HG03457 (cell line): ENCODE results near the gene CAPZB.

Experiments
- ATAC-seq: cut with Tn5 transposase; IDR thresholded peaks from one replicate; pipeline ENCODE4 v1.9.1; 2021; ENCODE audit warnings: moderate number of reproducible peaks; ENCODE audit not compliant: unreplicated experiment

The CAPZB gene

GRCh38 chr1:19390901-19391595, 94.3 kb downstream of the CAPZB start:
- no peak for ATAC-seq

GRCh38 chr1:19390166-19390850, 95.0 kb downstream of the CAPZB start:
- ATAC-seq: no peak

GRCh38 chr1:19388980-19389379, 96.4 kb downstream of the CAPZB start:
- no peak for ATAC-seq

GRCh38 chr1:19387045-19387467, 98.3 kb downstream of the CAPZB start:
- no peak for ATAC-seq

GRCh38 chr1:19385869-19386591, 99.3 kb downstream of the CAPZB start:
- no peak for ATAC-seq

- ATAC-seq: no peak
Measured at GRCh38 chr1:19385221-19385620, 100.1 kb downstream of the CAPZB start.

- ATAC-seq: no peak
Measured at GRCh38 chr1:19384772-19385187, 100.6 kb downstream of the CAPZB start.

GRCh38 chr1:19384113-19384512, 101.2 kb downstream of the CAPZB start:
- ATAC-seq: no peak

- ATAC-seq: no peak
Measured at GRCh38 chr1:19382222-19382621, 103.1 kb downstream of the CAPZB start.

- no peak for ATAC-seq
Measured at GRCh38 chr1:19381261-19381660, 104.1 kb downstream of the CAPZB start.

- no peak for ATAC-seq
Measured at GRCh38 chr1:19377812-19378718, 107.3 kb downstream of the CAPZB start.

- no peak for ATAC-seq
Measured at GRCh38 chr1:19376428-19377372, 108.6 kb downstream of the CAPZB start.

- ATAC-seq: no peak
Measured at GRCh38 chr1:19375631-19376400, 109.5 kb downstream of the CAPZB start.

GRCh38 chr1:19374926-19375325, 110.4 kb downstream of the CAPZB start:
- no peak for ATAC-seq

GRCh38 chr1:19374083-19374801, 111.1 kb downstream of the CAPZB start:
- no peak for ATAC-seq

GRCh38 chr1:19373211-19374082, 111.9 kb downstream of the CAPZB start:
- no peak for ATAC-seq

GRCh38 chr1:19372602-19373001, 112.7 kb downstream of the CAPZB start:
- ATAC-seq: no peak
